ENCODE results near the gene MAL. TPM values are rescaled to one million over a fixed set of nuclear protein-coding genes. Genes with fewer than 3 reads are reported as not detected.

Gene MAL
- total RNA-seq, 4 donors from 2014 or later, result 1.2 TPM; not detected in 3

GRCh38 chr2:95041060-95041823, 15.7 kb downstream of the MAL start:
- Histone ChIP-seq H3K36me3 (no peaks in the 10 kb centered on the region), H3K27ac (no peak overlapping the region), H3K4me3 (no peak overlapping the region), H3K9me3 (no peaks in the 10 kb centered on the region), H3K4me1 (no peaks in the 10 kb centered on the region), H3K27me3 (no peaks in the 10 kb centered on the region)
- no peak for DNase-seq
- TF ChIP-seq CTCF (IDR thresholded peaks at IDR 0.05) (no peak), POLR2A (IDR thresholded peaks at IDR 0.05) (no peak)

GRCh38 chr2:95041824-95042442, 16.4 kb downstream of the MAL start:
- no peak for DNase-seq

GRCh38 chr2:95042472-95043271, 17.2 kb downstream of the MAL start:
- Histone ChIP-seq H3K36me3 (no peaks in the 10 kb centered on the region), H3K4me1 (no peaks in the 10 kb centered on the region), H3K9me3 (no peaks in the 10 kb centered on the region), H3K27me3 (no peaks in the 10 kb centered on the region), H3K27ac (no peak overlapping the region), H3K4me3 (no peak overlapping the region)
- no peak for TF ChIP-seq POLR2A (IDR thresholded peaks at IDR 0.05)
- no peak for TF ChIP-seq CTCF (IDR thresholded peaks at IDR 0.05)
- DNase-seq, result peak in 1 of 3 donors; percentile 25

More at GRCh38 chr2:95041824-95042442, 16.4 kb downstream of the MAL start:
- H3K4me1 ChIP-seq, result no peaks in the 10 kb centered on the region
- H3K27ac ChIP-seq, result no peak overlapping the region
- H3K36me3 ChIP-seq, result no peaks in the 10 kb centered on the region
- no peaks in the 10 kb centered on the region for H3K27me3 ChIP-seq
- no peak overlapping the region for H3K4me3 ChIP-seq
- no peak for TF ChIP-seq POLR2A (IDR thresholded peaks at IDR 0.05)
- TF ChIP-seq CTCF (IDR thresholded peaks at IDR 0.05), result no peak
- no peaks in the 10 kb centered on the region for H3K9me3 ChIP-seq

- TF ChIP-seq CTCF (IDR thresholded peaks at IDR 0.05) (no peak), POLR2A (IDR thresholded peaks at IDR 0.05) (no peak)
- peak in 1 of 3 donors; percentile 46 for DNase-seq
- Histone ChIP-seq H3K27ac (no peak overlapping the region), H3K9me3 (no peaks in the 10 kb centered on the region), H3K4me1 (no peaks in the 10 kb centered on the region), H3K4me3 (no peak overlapping the region), H3K27me3 (no peaks in the 10 kb centered on the region), H3K36me3 (no peaks in the 10 kb centered on the region)
Measured at GRCh38 chr2:95043300-95044093, 18.0 kb downstream of the MAL start.

- Histone ChIP-seq H3K4me1 (no peaks in the 10 kb centered on the region), H3K9me3 (no peaks in the 10 kb centered on the region), H3K27me3 (no peaks in the 10 kb centered on the region), H3K27ac (no peak overlapping the region), H3K36me3 (no peaks in the 10 kb centered on the region), H3K4me3 (no peak overlapping the region)
- DNase-seq, result no peak
- TF ChIP-seq POLR2A (IDR thresholded peaks at IDR 0.05) (no peak), CTCF (IDR thresholded peaks at IDR 0.05) (no peak)
Measured at GRCh38 chr2:95044601-95045000, 19.1 kb downstream of the MAL start.

Data from Peyer's patch (tissue), 4 donors.